GM19463 (cell line): ENCODE data around the gene OVAAL.
"Not testable (repeated sequence)": the region's sequence is repeated elsewhere in the genome, so short reads cannot be mapped to it uniquely, and the experiment has no call there.

ENCODE experiments used
- ATAC-seq: cut with Tn5 transposase; IDR thresholded peaks from one replicate; pipeline ENCODE4 v1.9.1; 2021; ENCODE audit warnings: mild to moderate bottlenecking, moderate library complexity; ENCODE audit not compliant: unreplicated experiment

The OVAAL gene

GRCh38 chr1:180540697-180541594 lies 17.8 kb upstream of the OVAAL start:
- no peak for ATAC-seq

- ATAC-seq: no peak
These were observed 16.5 kb upstream of the OVAAL start for GRCh38 chr1:180542113-180542837.

- no peak for ATAC-seq
These were observed 16.0 kb upstream of the OVAAL start for GRCh38 chr1:180542838-180543145.

GRCh38 chr1:180544050-180544449 lies 14.7 kb upstream of the OVAAL start:
- no peak for ATAC-seq

- ATAC-seq: no peak
These were observed 12.8 kb upstream of the OVAAL start for GRCh38 chr1:180545991-180546390.

GRCh38 chr1:180548686-180549317 lies 10.0 kb upstream of the OVAAL start:
- ATAC-seq: no peak

- ATAC-seq: not testable (repeated sequence)
These were observed 9.0 kb upstream of the OVAAL start for GRCh38 chr1:180549770-180550169.

- ATAC-seq: no peak
These were observed 8.5 kb upstream of the OVAAL start for GRCh38 chr1:180550241-180550640.

- no peak for ATAC-seq
These were observed 6.8 kb upstream of the OVAAL start for GRCh38 chr1:180551997-180552396.

GRCh38 chr1:180553046-180553445 lies 5.7 kb upstream of the OVAAL start:
- not testable (repeated sequence) for ATAC-seq

GRCh38 chr1:180555411-180555810 lies 3.4 kb upstream of the OVAAL start:
- no peak for ATAC-seq

- ATAC-seq: no peak
These were observed 1.6 kb downstream of the OVAAL start for GRCh38 chr1:180560200-180560867.

- no peak for ATAC-seq
These were observed 2.3 kb downstream of the OVAAL start for GRCh38 chr1:180560868-180561600.

GRCh38 chr1:180562640-180563025 lies 3.9 kb downstream of the OVAAL start:
- no peak for ATAC-seq

- ATAC-seq: no peak
These were observed 4.5 kb downstream of the OVAAL start for GRCh38 chr1:180563026-180563827.

- ATAC-seq: no peak
These were observed 6.5 kb downstream of the OVAAL start for GRCh38 chr1:180565121-180565871.

GRCh38 chr1:180566026-180566425 lies 7.3 kb downstream of the OVAAL start:
- ATAC-seq: no peak

- no peak for ATAC-seq
These were observed 7.7 kb downstream of the OVAAL start for GRCh38 chr1:180566495-180566894.

GRCh38 chr1:180567654-180568053 lies 8.9 kb downstream of the OVAAL start:
- ATAC-seq: no peak
